SK-N-SH (cell line): ENCODE measurements around the gene TNFRSF14. TPM values are rescaled to one million over a fixed set of nuclear protein-coding genes. Genes with fewer than 3 reads are reported as not detected.
A peak's percentile ranks its signal among the peaks of the same experiment; 100 is the strongest.

Experiments
- CTCF ChIA-PET: fragments of 300-600, 350-600 bp; formaldehyde crosslinking; extraction: SDS; loops from one replicate; lab custom pipeline; 2021; lab: Yijun Ruan, JAX
- POLR2A ChIA-PET: fragments of 350-600 bp; sonication (Branson Sonifier 250); formaldehyde crosslinking; extraction: SDS; loops from one replicate; lab custom pipeline; 2020; ENCODE audit warnings: antibody characterized with exemption, inconsistent platforms; lab: Yijun Ruan, JAX
- DNase-seq: peaks from one replicate; pipeline ENCODE4 v3.0.0; 2012
- H2AFZ ChIP-seq: fragments of 200-600 bp; sonication (generic); 2 replicates; pipeline ENCODE4 v1.8.1; 2016; ENCODE audit warnings: antibody characterized with exemption, mild to moderate bottlenecking, low read depth
- H3F3A ChIP-seq: fragments of 200-600 bp; sonication (generic); replicated peaks from 2 replicates; pipeline ENCODE3; 2016; ENCODE audit warnings: antibody characterized with exemption, mild to moderate bottlenecking; ENCODE audit not compliant: insufficient read depth
- H3K27ac ChIP-seq, 2 experiments: fragments of 200-500 bp in 1 of 2; fragments of 200-600 bp in 1 of 2; sonication (Bioruptor generic) in 1 of 2; sonication (generic), shearing (Covaris generic) in 1 of 2; 2 replicates each; pipeline versions ENCODE4 v1.5.1 to v1.6.1; 2014 to 2016; ENCODE audit warnings: low read depth in 2 of 2, inconsistent platforms in 1 of 2, low read length in 1 of 2, mild to moderate bottlenecking in 1 of 2, mixed read lengths in 1 of 2
- H3K27me3 ChIP-seq: fragments of 200-600 bp; sonication (generic), shearing (Covaris generic); 2 replicates; pipeline ENCODE4 v1.6.1; 2016; ENCODE audit warnings: mixed run types; ENCODE audit not compliant: insufficient read depth
- H3K36me3 ChIP-seq, 2 experiments: fragments of 200-500 bp in 1 of 2; fragments of 200-600 bp in 1 of 2; sonication (Bioruptor generic) in 1 of 2; sonication (generic) in 1 of 2; replicated peaks in 1 of 2; 2 replicates each; pipeline versions ENCODE3 to v1.5.1; 2014 to 2016; ENCODE audit warnings: low read length in 1 of 2, mild to moderate bottlenecking in 1 of 2; ENCODE audit not compliant: insufficient read depth in 2 of 2, control insufficient read depth in 1 of 2
- H3K4me1 ChIP-seq, 2 experiments: fragments of 200-500 bp in 1 of 2; fragments of 200-600 bp in 1 of 2; sonication (Bioruptor generic) in 1 of 2; sonication (generic), shearing (Covaris generic) in 1 of 2; 2 replicates each; pipeline versions ENCODE4 v1.5.1 to v1.6.1; 2014 to 2016; ENCODE audit warnings: low read depth in 1 of 2, low read length in 1 of 2, mixed run types in 1 of 2; ENCODE audit not compliant: insufficient read depth in 2 of 2, control insufficient read depth in 1 of 2
- H3K4me2 ChIP-seq: fragments of 200-600 bp; sonication (generic), shearing (Covaris generic); 2 replicates; pipeline ENCODE4 v1.6.1; 2017; ENCODE audit warnings: mixed run types
- H3K4me3 ChIP-seq, 2 experiments: fragments of 200-500 bp in 1 of 2; fragments of 200-600 bp in 1 of 2; sonication (Bioruptor generic) in 1 of 2; sonication (generic), shearing (Covaris generic) in 1 of 2; 2 replicates each; pipeline versions ENCODE4 v1.5.1 to v1.8.1; 2014 to 2016; ENCODE audit warnings: low read depth in 2 of 2, inconsistent platforms in 1 of 2, low read length in 1 of 2, mild to moderate bottlenecking in 1 of 2, mixed read lengths in 1 of 2, moderate library complexity in 1 of 2
- H3K79me2 ChIP-seq: fragments of 200-600 bp; sonication (generic); 2 replicates; pipeline ENCODE4 v1.8.1; 2017; ENCODE audit warnings: mild to moderate bottlenecking; ENCODE audit not compliant: insufficient read depth
- H3K9ac ChIP-seq: fragments of 200-600 bp; sonication (generic); 2 replicates; pipeline ENCODE4 v1.6.1; 2017; ENCODE audit warnings: mixed run types
- H3K9me2 ChIP-seq: fragments of 200-600 bp; sonication (generic); 2 replicates; pipeline ENCODE4 v1.6.1; 2017; ENCODE audit warnings: mixed run types
- H3K9me3 ChIP-seq: fragments of 200-600 bp; sonication (generic); 2 replicates; pipeline ENCODE4 v1.6.1; 2017; ENCODE audit warnings: mixed run types, mild to moderate bottlenecking, moderate library complexity
- H4K20me1 ChIP-seq: fragments of 200-600 bp; sonication (generic); 2 replicates; pipeline ENCODE4 v1.6.1; 2017; ENCODE audit warnings: mild to moderate bottlenecking, mixed run types; ENCODE audit not compliant: insufficient read depth
- CHD2 ChIP-seq: fragments of 150-350 bp; IDR thresholded peaks from 2 replicates; pipeline ENCODE4 v1.6.1; 2018; ENCODE audit warnings: low read length; ENCODE audit not compliant: partially characterized antibody
- EP300 ChIP-seq, 2 experiments: IDR thresholded peaks; 2 replicates each; pipeline versions ENCODE4 v1.4.0 to v1.6.1; 2012; ENCODE audit warnings: borderline replicate concordance in 1 of 2, low read depth in 1 of 2, low read length in 1 of 2
- EZH2phosphoT487 ChIP-seq: fragments of 200-600 bp; sonication (generic); IDR thresholded peaks from 2 replicates; pipeline ENCODE4 v1.6.1; 2017; ENCODE audit warnings: low read depth, mixed run types, mild to moderate bottlenecking, antibody characterized with exemption, moderate library complexity, borderline replicate concordance
- FOXM1 ChIP-seq: IDR thresholded peaks from 2 replicates; pipeline ENCODE4 v1.4.0; 2012; ENCODE audit warnings: low read depth, mild to moderate bottlenecking
- GABPA ChIP-seq: IDR thresholded peaks from 2 replicates; pipeline ENCODE4 v1.4.0; 2012; ENCODE audit warnings: low read depth, mild to moderate bottlenecking
- JUND ChIP-seq: IDR thresholded peaks from 2 replicates; pipeline ENCODE4 v1.4.0; 2012
- MEF2A ChIP-seq: IDR thresholded peaks from 2 replicates; pipeline ENCODE4 v1.4.0; 2012; ENCODE audit warnings: low read depth, borderline replicate concordance
- NRF1 ChIP-seq: IDR thresholded peaks from 2 replicates; pipeline ENCODE4 v1.6.1; 2012; ENCODE audit warnings: low read depth, mild to moderate bottlenecking, low read length
- PBX3 ChIP-seq: IDR thresholded peaks from 2 replicates; pipeline ENCODE4; 2012
- POLR2AphosphoS5 ChIP-seq: IDR thresholded peaks from 2 replicates; pipeline ENCODE4 v1.6.1; 2012; ENCODE audit warnings: low read depth, low read length
- RAD21 ChIP-seq: IDR thresholded peaks from 2 replicates; pipeline ENCODE4 v1.6.1; 2012; ENCODE audit warnings: mild to moderate bottlenecking, low read length
- RFX5 ChIP-seq: IDR thresholded peaks from 2 replicates; pipeline ENCODE4 v1.6.1; 2012; ENCODE audit warnings: mild to moderate bottlenecking, improper control_type of control experiment, low read length
- RXRA ChIP-seq: IDR thresholded peaks from 2 replicates; pipeline ENCODE4 v1.4.0; 2012; ENCODE audit warnings: low read depth, mild to moderate bottlenecking, borderline replicate concordance
- TAF1 ChIP-seq: IDR thresholded peaks from 2 replicates; pipeline ENCODE4 v1.6.1; 2012; ENCODE audit warnings: low read depth, mild to moderate bottlenecking, low read length, moderate library complexity, borderline replicate concordance
- TEAD4 ChIP-seq: IDR thresholded peaks from 2 replicates; pipeline ENCODE4 v1.4.0; 2012; ENCODE audit warnings: mild to moderate bottlenecking, borderline replicate concordance; ENCODE audit not compliant: insufficient read depth
- YY1 ChIP-seq: IDR thresholded peaks from 2 replicates; pipeline ENCODE4 v1.4.0; 2012; ENCODE audit warnings: low read depth, mild to moderate bottlenecking
- ZBTB33 ChIP-seq: IDR thresholded peaks from 2 replicates; pipeline ENCODE4 v1.4.0; 2012; ENCODE audit warnings: low read depth, borderline replicate concordance
- WGBS: methylation state at CpG from one replicate; pipeline ENCODE4 v1.1.6; 2017; ENCODE audit warnings: low lambda C conversion rate; 5-methylcytosine and 5-hydroxymethylcytosine counted together
- polyA plus RNA-seq, 3 experiments: library from polyadenylated mRNA; depleted of rRNA; stranded (reverse); fragments of >200 nt; gene quantifications; 2 replicates each; pipeline ENCODE4 v1.2.3, GENCODE V29; 2012
- TF ChIP-seq, protein P1 (sequence below): fragments of 150-350 bp; IDR thresholded peaks from 2 replicates; pipeline ENCODE4 v1.6.1; 2017; ENCODE audit warnings: antibody characterized with exemption, low read length, low read depth, borderline replicate concordance
- TF ChIP-seq, protein P2 (sequence below): IDR thresholded peaks from 2 replicates; pipeline ENCODE4 v1.6.1; 2012; ENCODE audit warnings: mild to moderate bottlenecking, low read depth, low read length, moderate library complexity

Gene TNFRSF14
- polyA plus RNA-seq, 1 of the 3 experiments (the other 2 are of a cell fraction): 0.28 TPM

DNA sequence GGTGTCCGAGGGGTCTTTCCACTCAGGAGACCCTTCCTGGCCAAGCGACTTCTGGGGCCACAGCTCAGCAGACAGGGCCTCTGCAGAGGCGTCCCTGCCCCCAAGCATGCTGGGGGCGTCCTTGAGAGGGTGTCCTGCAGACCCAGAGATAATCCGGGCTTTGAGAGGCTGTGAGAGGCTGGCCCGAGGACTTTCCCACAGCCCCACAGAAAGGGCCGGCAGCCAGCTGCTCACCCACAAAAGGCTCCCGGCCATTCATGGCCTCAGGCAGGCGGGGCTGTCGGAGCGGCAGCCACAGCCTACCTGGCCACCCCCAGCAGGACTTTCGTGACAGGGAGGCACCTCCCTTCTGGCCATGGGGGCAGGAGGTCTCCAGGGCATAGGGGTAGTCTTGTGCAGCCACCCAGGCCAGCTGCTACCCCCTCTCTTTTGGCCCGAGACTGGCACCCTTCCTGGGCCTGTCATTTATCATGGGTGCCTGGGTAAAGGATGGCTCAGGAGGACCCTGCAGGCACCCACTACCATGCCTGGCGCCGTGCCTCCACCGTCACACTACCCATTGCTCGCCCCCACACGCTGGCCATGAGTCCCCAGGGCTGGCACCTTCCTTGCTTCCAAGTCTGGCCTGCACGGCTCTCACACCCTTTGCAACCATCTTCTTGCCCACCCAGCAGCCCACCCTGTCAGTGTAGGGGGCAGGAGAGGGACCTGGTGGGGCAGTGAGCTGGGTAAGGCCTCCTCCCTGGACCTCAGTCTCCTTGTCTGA is 11.1 kb upstream of the TNFRSF14 start (continued):
- TF ChIP-seq MEF2A: no peak
- TF ChIP-seq GABPA: no peak
- TF ChIP-seq, protein P1, sequence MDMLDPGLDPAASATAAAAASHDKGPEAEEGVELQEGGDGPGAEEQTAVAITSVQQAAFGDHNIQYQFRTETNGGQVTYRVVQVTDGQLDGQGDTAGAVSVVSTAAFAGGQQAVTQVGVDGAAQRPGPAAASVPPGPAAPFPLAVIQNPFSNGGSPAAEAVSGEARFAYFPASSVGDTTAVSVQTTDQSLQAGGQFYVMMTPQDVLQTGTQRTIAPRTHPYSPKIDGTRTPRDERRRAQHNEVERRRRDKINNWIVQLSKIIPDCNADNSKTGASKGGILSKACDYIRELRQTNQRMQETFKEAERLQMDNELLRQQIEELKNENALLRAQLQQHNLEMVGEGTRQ: no peak
- TF ChIP-seq RXRA: no peak

DNA sequence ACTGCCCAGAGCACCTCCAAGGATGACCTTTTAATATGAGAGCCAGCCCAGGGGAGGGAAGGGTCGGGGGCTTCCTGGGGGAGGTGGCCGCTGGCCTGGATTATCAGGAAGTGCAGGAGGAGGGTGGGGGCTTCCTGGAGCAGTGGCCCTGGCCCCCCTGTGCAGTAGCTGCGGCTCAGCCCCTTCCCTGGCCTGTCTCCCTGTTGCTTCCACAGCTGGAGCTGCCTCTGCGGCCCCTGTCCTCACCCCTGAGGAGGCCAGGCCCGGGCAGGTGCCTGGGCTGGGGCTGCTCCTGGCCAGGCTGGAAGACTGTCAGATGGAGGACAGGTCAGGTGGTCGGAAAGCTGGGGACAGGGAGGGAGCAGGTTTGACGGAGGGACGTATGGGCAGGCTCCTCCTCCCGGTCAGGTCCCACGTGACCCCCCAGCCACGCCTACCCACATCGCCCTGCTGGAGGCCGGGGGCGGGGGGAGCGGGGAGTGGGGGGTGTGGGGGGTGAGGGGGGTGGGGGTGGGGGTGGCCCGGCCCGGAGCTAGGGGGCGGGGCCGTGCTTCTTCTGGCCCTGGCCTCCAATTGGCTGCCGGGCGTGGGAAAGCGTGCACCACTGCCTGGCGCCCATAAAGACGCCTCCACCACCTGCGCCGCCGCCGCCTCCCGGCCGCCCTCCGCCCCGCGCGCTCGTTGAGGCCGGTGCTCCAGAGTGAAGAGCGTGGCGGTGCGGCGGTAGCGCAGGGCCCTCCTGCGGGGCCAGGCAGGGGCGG is 10.2 kb upstream of the TNFRSF14 start:
- Histone ChIP-seq H3K27ac (peak overlapping the region in 1 of 2 experiments; percentile 97; a peak in 2 of 4 replicates), H2AFZ (peak overlapping the region; percentile 51; the same call in 1 of the 2 replicates), H3K9ac (peak overlapping the region; percentile 65; the same call in 1 of the 2 replicates), H3K27me3 (no peaks in the 10 kb centered on the region), H3K4me2 (peak overlapping the region; percentile 88), H3K9me2 (no peaks in the 10 kb centered on the region), H3K79me2 (no peaks in the 10 kb centered on the region), H4K20me1 (no peaks in the 10 kb centered on the region), H3K4me3 (peak overlapping the region; percentile 59), H3K9me3 (no peaks in the 10 kb centered on the region), H3K4me1 (peaks cover 0 to 56% of the 10 kb centered on the region in 2 experiments; a peak in 1 of 4 replicates), H3K36me3 (no peaks in the 10 kb centered on the region), H3F3A (no peaks in the 10 kb centered on the region)
- DNase-seq: peak; percentile 98
- 4% methylated on average over 11 of the region's 43 CpGs for WGBS
- ChIA-PET CTCF (interaction anchor here (0.6 to 5.1 kb wide), 8 partner anchors 11 to 131 kb away, joined by 3 to 53 read pairs (median 15); partner anchors contain the start of gene HES5), POLR2A (interaction anchor here (0.7 to 1.8 kb wide), 6 partner anchors 12 to 86 kb away, joined by 3 to 6 read pairs (median 4); partner anchors contain the start of gene PANK4)
- no peak for TF ChIP-seq TEAD4
- no peak for TF ChIP-seq EZH2phosphoT487
- no peak for TF ChIP-seq CHD2
- TF ChIP-seq FOXM1: no peak
- TF ChIP-seq, protein P1: peak; percentile 74
- no peak for TF ChIP-seq RAD21
- no peak for TF ChIP-seq POLR2AphosphoS5
- TF ChIP-seq ZBTB33: no peak
- no peak for TF ChIP-seq JUND
- TF ChIP-seq NRF1: no peak
- TF ChIP-seq EP300 (IDR thresholded peaks at IDR 0.05; ENCODE audit: borderline replicate concordance in 1 of 2, low read depth in 1 of 2, low read length in 1 of 2): no peak
- TF ChIP-seq, protein P2, sequence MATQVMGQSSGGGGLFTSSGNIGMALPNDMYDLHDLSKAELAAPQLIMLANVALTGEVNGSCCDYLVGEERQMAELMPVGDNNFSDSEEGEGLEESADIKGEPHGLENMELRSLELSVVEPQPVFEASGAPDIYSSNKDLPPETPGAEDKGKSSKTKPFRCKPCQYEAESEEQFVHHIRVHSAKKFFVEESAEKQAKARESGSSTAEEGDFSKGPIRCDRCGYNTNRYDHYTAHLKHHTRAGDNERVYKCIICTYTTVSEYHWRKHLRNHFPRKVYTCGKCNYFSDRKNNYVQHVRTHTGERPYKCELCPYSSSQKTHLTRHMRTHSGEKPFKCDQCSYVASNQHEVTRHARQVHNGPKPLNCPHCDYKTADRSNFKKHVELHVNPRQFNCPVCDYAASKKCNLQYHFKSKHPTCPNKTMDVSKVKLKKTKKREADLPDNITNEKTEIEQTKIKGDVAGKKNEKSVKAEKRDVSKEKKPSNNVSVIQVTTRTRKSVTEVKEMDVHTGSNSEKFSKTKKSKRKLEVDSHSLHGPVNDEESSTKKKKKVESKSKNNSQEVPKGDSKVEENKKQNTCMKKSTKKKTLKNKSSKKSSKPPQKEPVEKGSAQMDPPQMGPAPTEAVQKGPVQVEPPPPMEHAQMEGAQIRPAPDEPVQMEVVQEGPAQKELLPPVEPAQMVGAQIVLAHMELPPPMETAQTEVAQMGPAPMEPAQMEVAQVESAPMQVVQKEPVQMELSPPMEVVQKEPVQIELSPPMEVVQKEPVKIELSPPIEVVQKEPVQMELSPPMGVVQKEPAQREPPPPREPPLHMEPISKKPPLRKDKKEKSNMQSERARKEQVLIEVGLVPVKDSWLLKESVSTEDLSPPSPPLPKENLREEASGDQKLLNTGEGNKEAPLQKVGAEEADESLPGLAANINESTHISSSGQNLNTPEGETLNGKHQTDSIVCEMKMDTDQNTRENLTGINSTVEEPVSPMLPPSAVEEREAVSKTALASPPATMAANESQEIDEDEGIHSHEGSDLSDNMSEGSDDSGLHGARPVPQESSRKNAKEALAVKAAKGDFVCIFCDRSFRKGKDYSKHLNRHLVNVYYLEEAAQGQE: no peak
- TF ChIP-seq PBX3: no peak
- TF ChIP-seq YY1: no peak
- no peak for TF ChIP-seq RFX5
- TF ChIP-seq RXRA: no peak
- TF ChIP-seq TAF1: no peak
